T-helper 17 cell (primary cell): ENCODE data around the gene CNKSR3. TPM values are rescaled to one million over a fixed set of nuclear protein-coding genes. Genes with fewer than 3 reads are reported as not detected.

Source experiments
- ATAC-seq: fragments of 150-1000 bp; cut with Tn5 transposase; 2 replicates; pipeline ENCODE4 v1.10.0; 2021; ENCODE audit warnings: mild to moderate bottlenecking, moderate library complexity
- DNase-seq, 3 donors: peaks; one replicate each; pipeline versions ENCODE4 v3.0.0 to v3.0.0-alpha.2; 2020 to 2021
- H3K9me3 ChIP-seq: one replicate; pipeline ENCODE4 v1.7.0; 2013; ENCODE audit warnings: low read length, mild to moderate bottlenecking; ENCODE audit not compliant: control insufficient read depth, poor library complexity, severe bottlenecking
- H3K27ac Mint-ChIP-seq: one replicate; pipeline ENCODE4 v1.8.0; 2022; ENCODE audit warnings: mild to moderate bottlenecking, moderate library complexity, mixed read lengths
- H3K27me3 Mint-ChIP-seq: one replicate; pipeline ENCODE4 v1.8.0; 2022; ENCODE audit warnings: mixed read lengths
- H3K36me3 Mint-ChIP-seq: one replicate; pipeline ENCODE4 v1.8.0; 2022; ENCODE audit warnings: low read depth, mixed read lengths
- H3K4me1 Mint-ChIP-seq: one replicate; pipeline ENCODE4 v1.8.0; 2022; ENCODE audit warnings: mild to moderate bottlenecking, mixed read lengths
- H3K4me3 Mint-ChIP-seq: one replicate; pipeline ENCODE4 v1.8.0; 2022; ENCODE audit warnings: mild to moderate bottlenecking, moderate library complexity, mixed read lengths
- total RNA-seq, 4 donors: library from RNA in 2 of 4; stranded (reverse) in 2 of 4; gene quantifications; one replicate each; pipeline ENCODE4 v1.2.3 and lab custom pipeline; 2022 to 2026

Gene CNKSR3
- total RNA-seq, 2 donors from 2014 or later: not detected

- no peak overlapping the region for H3K27ac Mint-ChIP-seq
- peaks cover 4% of the 10 kb centered on the region for H3K36me3 Mint-ChIP-seq
- peaks cover 3% of the 10 kb centered on the region for H3K4me1 Mint-ChIP-seq
- no peaks in the 10 kb centered on the region for H3K9me3 ChIP-seq
- ATAC-seq (no peak), DNase-seq (no peak)
- peaks cover 9% of the 10 kb centered on the region for H3K27me3 Mint-ChIP-seq
- H3K4me3 Mint-ChIP-seq: no peak overlapping the region
Observed at GRCh38 chr6:154476494-154476893, 34.0 kb downstream of the CNKSR3 start.

- H3K27ac Mint-ChIP-seq: no peak overlapping the region
- no peak for DNase-seq
- peaks cover 3% of the 10 kb centered on the region for H3K4me1 Mint-ChIP-seq
- H3K4me3 Mint-ChIP-seq: no peak overlapping the region
- peaks cover 4% of the 10 kb centered on the region for H3K36me3 Mint-ChIP-seq
- no peak for ATAC-seq
- H3K9me3 ChIP-seq: no peaks in the 10 kb centered on the region
- peaks cover 8% of the 10 kb centered on the region for H3K27me3 Mint-ChIP-seq
Observed at GRCh38 chr6:154474648-154475428, 35.6 kb downstream of the CNKSR3 start.

GRCh38 chr6:154473324-154473723 lies 37.2 kb downstream of the CNKSR3 start:
- H3K9me3 ChIP-seq: no peaks in the 10 kb centered on the region
- H3K27ac Mint-ChIP-seq: no peak overlapping the region
- DNase-seq: no peak
- H3K4me1 Mint-ChIP-seq: peaks cover 2% of the 10 kb centered on the region
- H3K27me3 Mint-ChIP-seq: peaks cover 6% of the 10 kb centered on the region
- ATAC-seq: no peak
- H3K4me3 Mint-ChIP-seq: no peak overlapping the region
- H3K36me3 Mint-ChIP-seq: peaks cover 4% of the 10 kb centered on the region

GRCh38 chr6:154471609-154472362 lies 38.7 kb downstream of the CNKSR3 start:
- no peak overlapping the region for H3K27ac Mint-ChIP-seq
- H3K27me3 Mint-ChIP-seq: no peaks in the 10 kb centered on the region
- ATAC-seq (no peak), DNase-seq (no peak)
- H3K9me3 ChIP-seq: no peaks in the 10 kb centered on the region
- no peak overlapping the region for H3K4me3 Mint-ChIP-seq
- H3K4me1 Mint-ChIP-seq: no peaks in the 10 kb centered on the region
- H3K36me3 Mint-ChIP-seq: peaks cover 4% of the 10 kb centered on the region

- ATAC-seq (no peak), DNase-seq (no peak)
- H3K4me1 Mint-ChIP-seq: no peaks in the 10 kb centered on the region
- peaks cover 2% of the 10 kb centered on the region for H3K36me3 Mint-ChIP-seq
- no peak overlapping the region for H3K4me3 Mint-ChIP-seq
- no peaks in the 10 kb centered on the region for H3K9me3 ChIP-seq
- peaks cover 2% of the 10 kb centered on the region for H3K27me3 Mint-ChIP-seq
- no peak overlapping the region for H3K27ac Mint-ChIP-seq
Observed at GRCh38 chr6:154469306-154469935, 41.1 kb downstream of the CNKSR3 start.

- DNase-seq (no peak), ATAC-seq (no peak)
- no peak overlapping the region for H3K4me3 Mint-ChIP-seq
- H3K4me1 Mint-ChIP-seq: no peaks in the 10 kb centered on the region
- H3K36me3 Mint-ChIP-seq: no peaks in the 10 kb centered on the region
- H3K27me3 Mint-ChIP-seq: peaks cover 9% of the 10 kb centered on the region
- H3K27ac Mint-ChIP-seq: no peak overlapping the region
- no peaks in the 10 kb centered on the region for H3K9me3 ChIP-seq
Observed at GRCh38 chr6:154468760-154469159, 41.7 kb downstream of the CNKSR3 start.

GRCh38 chr6:154466971-154467679 lies 43.4 kb downstream of the CNKSR3 start:
- Mint-ChIP-seq H3K4me3 (no peak overlapping the region), H3K27me3 (peaks cover 23% of the 10 kb centered on the region), H3K4me1 (no peaks in the 10 kb centered on the region), H3K27ac (no peak overlapping the region), H3K36me3 (no peaks in the 10 kb centered on the region)
- no peaks in the 10 kb centered on the region for H3K9me3 ChIP-seq
- ATAC-seq (no peak), DNase-seq (no peak)

GRCh38 chr6:154466139-154466538 lies 44.3 kb downstream of the CNKSR3 start:
- DNase-seq: no peak
- H3K27ac Mint-ChIP-seq: no peak overlapping the region
- no peaks in the 10 kb centered on the region for H3K9me3 ChIP-seq
- H3K4me3 Mint-ChIP-seq: no peak overlapping the region
- no peak for ATAC-seq
- H3K36me3 Mint-ChIP-seq: no peaks in the 10 kb centered on the region
- peaks cover 23% of the 10 kb centered on the region for H3K27me3 Mint-ChIP-seq
- H3K4me1 Mint-ChIP-seq: no peaks in the 10 kb centered on the region

GRCh38 chr6:154463573-154464419 lies 46.7 kb downstream of the CNKSR3 start:
- Mint-ChIP-seq H3K4me1 (peaks cover 1% of the 10 kb centered on the region), H3K27me3 (peaks cover 31% of the 10 kb centered on the region), H3K4me3 (no peak overlapping the region), H3K27ac (no peak overlapping the region), H3K36me3 (no peaks in the 10 kb centered on the region)
- H3K9me3 ChIP-seq: no peaks in the 10 kb centered on the region
- DNase-seq (no peak), ATAC-seq (no peak)

GRCh38 chr6:154462425-154462824 lies 48.1 kb downstream of the CNKSR3 start:
- Mint-ChIP-seq H3K4me1 (peaks cover 6% of the 10 kb centered on the region), H3K36me3 (no peaks in the 10 kb centered on the region), H3K27ac (no peak overlapping the region), H3K4me3 (peak overlapping the region; percentile 12), H3K27me3 (peaks cover 38% of the 10 kb centered on the region)
- H3K9me3 ChIP-seq: no peaks in the 10 kb centered on the region
- ATAC-seq: no peak
- DNase-seq: no peak

GRCh38 chr6:154461348-154461747 lies 49.1 kb downstream of the CNKSR3 start:
- H3K27ac Mint-ChIP-seq: no peak overlapping the region
- no peak overlapping the region for H3K4me3 Mint-ChIP-seq
- H3K4me1 Mint-ChIP-seq: peaks cover 6% of the 10 kb centered on the region
- peaks cover 38% of the 10 kb centered on the region for H3K27me3 Mint-ChIP-seq
- ATAC-seq: no peak
- no peaks in the 10 kb centered on the region for H3K36me3 Mint-ChIP-seq
- DNase-seq: no peak
- no peaks in the 10 kb centered on the region for H3K9me3 ChIP-seq

GRCh38 chr6:154460306-154461071 lies 50.0 kb downstream of the CNKSR3 start:
- H3K4me3 Mint-ChIP-seq: no peak overlapping the region
- H3K36me3 Mint-ChIP-seq: no peaks in the 10 kb centered on the region
- H3K4me1 Mint-ChIP-seq: peaks cover 6% of the 10 kb centered on the region
- peaks cover 38% of the 10 kb centered on the region for H3K27me3 Mint-ChIP-seq
- DNase-seq (no peak), ATAC-seq (no peak)
- H3K27ac Mint-ChIP-seq: no peak overlapping the region
- no peaks in the 10 kb centered on the region for H3K9me3 ChIP-seq
